Gastrocnemius medialis (tissue), 4 donors: ENCODE results near the gene RPL4. TPM values are rescaled to one million over a fixed set of nuclear protein-coding genes. Genes with fewer than 3 reads are reported as not detected.

Source experiments
- ATAC-seq, 2 donors: fragments of 150-250 bp; one replicate each; pipeline ENCODE4 v1.9.1; 2016
- DNase-seq, 2 donors: peaks; one replicate each; pipeline ENCODE4 v3.0.0-alpha.2; 2019
- H3K27ac ChIP-seq, 4 donors: fragments of 200-600 bp; sonication (generic); 1 replicate in 1 of 4; 2 replicates in 3 of 4; pipeline ENCODE4 v1.5.1; 2016 to 2018; ENCODE audit warnings: mild to moderate bottlenecking in 2 of 4, moderate library complexity in 1 of 4
- H3K27me3 ChIP-seq, 3 donors: fragments of 200-600 bp; sonication (generic) in 2 of 3; 1 replicate in 1 of 3; 2 replicates in 2 of 3; pipeline versions ENCODE4 v1.5.1 to v1.6.0; 2016 to 2019; ENCODE audit warnings: mild to moderate bottlenecking in 1 of 3, moderate library complexity in 1 of 3
- H3K36me3 ChIP-seq, 2 donors: fragments of 200-600 bp; sonication (generic) in 1 of 2; one replicate each; pipeline ENCODE4 v1.5.1; 2017 to 2018
- H3K4me1 ChIP-seq, 2 donors: fragments of 200-600 bp; sonication (generic) in 1 of 2; one replicate each; pipeline ENCODE4 v1.5.1; 2016 to 2017; ENCODE audit warnings: mild to moderate bottlenecking in 2 of 2
- H3K4me3 ChIP-seq, 4 donors: fragments of 200-600 bp; sonication (generic) in 3 of 4; 1 replicate in 1 of 4; 2 replicates in 3 of 4; pipeline ENCODE4 v1.5.1; 2016 to 2019; ENCODE audit warnings: mild to moderate bottlenecking in 2 of 4
- H3K9me3 ChIP-seq, 3 donors: fragments of 200-600 bp; sonication (generic) in 2 of 3; 1 replicate in 1 of 3; 2 replicates in 2 of 3; pipeline ENCODE4 v1.5.1; 2016 to 2019
- POLR2A ChIP-seq, 2 donors: fragments of 450-650 bp; IDR thresholded peaks; one replicate each; pipeline ENCODE4 v1.6.1; 2017; ENCODE audit warnings: antibody characterized with exemption in 2 of 2, mild to moderate bottlenecking in 2 of 2, moderate library complexity in 2 of 2
- in situ Hi-C, 4 donors: fragments of 200-750 bp; cut with MboI; loops; one replicate each; pipeline versions ENCODE4 v1.15.0 to v1.8.0; 2017; ENCODE audit warnings: low sequenced_read_pairs in 4 of 4
- intact Hi-C: fragments of 100-400 bp; cut with DNase I; formaldehyde crosslinking; loops from one replicate; pipeline ENCODE4 v1.15.1; 2023; ENCODE audit warnings: low total_unique reads
- microRNA-seq, 2 donors: library from miRNA; unstranded; fragments of <30 nt; microRNA quantifications; one replicate each; pipeline ENCODE4, GENCODE V29; 2016; ENCODE audit warnings: borderline replicate concordance in 2 of 2
- total RNA-seq, 4 donors: library from RNA; depleted of rRNA; stranded (reverse); fragments of >200 nt; gene quantifications; one replicate each; pipeline versions ENCODE4 v1.1.0 to v1.2.3, GENCODE V29; 2016
- TF ChIP-seq, protein P1 (sequence below), 5 experiments: fragments of 450-650 bp in 3 of 5; fragments of 200-600 bp in 2 of 5; sonication (generic) in 2 of 5; IDR thresholded peaks in 4 of 5; conservative IDR thresholded peaks in 1 of 5; 1 replicate in 4 of 5; 2 replicates in 1 of 5; pipeline ENCODE4 v1.5.1; 2016 to 2019; ENCODE audit warnings: antibody characterized with exemption in 5 of 5, mild to moderate bottlenecking in 3 of 5, moderate library complexity in 3 of 5

The RPL4 gene
- total RNA-seq, 4 donors from 2014 or later = 2,613 to 4,567 (median 3,688) TPM

- Histone ChIP-seq H3K36me3 (peaks cover 0 to 5% of the 10 kb centered on the region in 2 donors), H3K27ac (no peak overlapping the region), H3K4me3 (no peak overlapping the region), H3K4me1 (peaks cover 5 to 14% of the 10 kb centered on the region in 2 donors), H3K9me3 (no peaks in the 10 kb centered on the region), H3K27me3 (no peaks in the 10 kb centered on the region)
- ATAC-seq = no peak
- in situ Hi-C loops (no loop called here), intact Hi-C loops (no loop called here)
- no peak for DNase-seq
- TF ChIP-seq, protein P1, sequence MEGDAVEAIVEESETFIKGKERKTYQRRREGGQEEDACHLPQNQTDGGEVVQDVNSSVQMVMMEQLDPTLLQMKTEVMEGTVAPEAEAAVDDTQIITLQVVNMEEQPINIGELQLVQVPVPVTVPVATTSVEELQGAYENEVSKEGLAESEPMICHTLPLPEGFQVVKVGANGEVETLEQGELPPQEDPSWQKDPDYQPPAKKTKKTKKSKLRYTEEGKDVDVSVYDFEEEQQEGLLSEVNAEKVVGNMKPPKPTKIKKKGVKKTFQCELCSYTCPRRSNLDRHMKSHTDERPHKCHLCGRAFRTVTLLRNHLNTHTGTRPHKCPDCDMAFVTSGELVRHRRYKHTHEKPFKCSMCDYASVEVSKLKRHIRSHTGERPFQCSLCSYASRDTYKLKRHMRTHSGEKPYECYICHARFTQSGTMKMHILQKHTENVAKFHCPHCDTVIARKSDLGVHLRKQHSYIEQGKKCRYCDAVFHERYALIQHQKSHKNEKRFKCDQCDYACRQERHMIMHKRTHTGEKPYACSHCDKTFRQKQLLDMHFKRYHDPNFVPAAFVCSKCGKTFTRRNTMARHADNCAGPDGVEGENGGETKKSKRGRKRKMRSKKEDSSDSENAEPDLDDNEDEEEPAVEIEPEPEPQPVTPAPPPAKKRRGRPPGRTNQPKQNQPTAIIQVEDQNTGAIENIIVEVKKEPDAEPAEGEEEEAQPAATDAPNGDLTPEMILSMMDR (IDR thresholded peaks at IDR 0.05 in 4 of 5, conservative IDR thresholded peaks at IDR 0.05 in 1 of 5) = no peak
- no peak for TF ChIP-seq POLR2A (IDR thresholded peaks at IDR 0.05)
Observed at GRCh38 chr15:66454143-66454542, 50.5 kb downstream of the RPL4 start.

- peak; percentile 69 to 70 for ATAC-seq
- Histone ChIP-seq H3K27me3 (no peaks in the 10 kb centered on the region), H3K27ac (peak overlapping the region in 1 of 4 donors; percentile 20), H3K4me1 (peaks cover 5 to 14% of the 10 kb centered on the region in 2 donors), H3K4me3 (no peak overlapping the region), H3K36me3 (peaks cover 0 to 7% of the 10 kb centered on the region in 2 donors), H3K9me3 (no peaks in the 10 kb centered on the region)
- TF ChIP-seq POLR2A (IDR thresholded peaks at IDR 0.05) = no peak
- TF ChIP-seq, protein P1 (IDR thresholded peaks at IDR 0.05 in 4 of 5, conservative IDR thresholded peaks at IDR 0.05 in 1 of 5) = no peak
- in situ Hi-C loops = no loop called here
- intact Hi-C loops = no loop called here
- DNase-seq = peak; percentile 6 to 38
Observed at GRCh38 chr15:66452971-66453580, 51.6 kb downstream of the RPL4 start.

GRCh38 chr15:66452420-66452819, 52.2 kb downstream of the RPL4 start:
- DNase-seq (no peak), ATAC-seq (no peak)
- in situ Hi-C loops (no loop called here), intact Hi-C loops (no loop called here)
- Histone ChIP-seq H3K9me3 (no peaks in the 10 kb centered on the region), H3K4me1 (peaks cover 5 to 14% of the 10 kb centered on the region in 2 donors), H3K27ac (no peak overlapping the region), H3K4me3 (no peak overlapping the region), H3K36me3 (peaks cover 0 to 13% of the 10 kb centered on the region in 2 donors), H3K27me3 (no peaks in the 10 kb centered on the region)
- TF ChIP-seq, protein P1 (IDR thresholded peaks at IDR 0.05 in 4 of 5, conservative IDR thresholded peaks at IDR 0.05 in 1 of 5) = no peak
- no peak for TF ChIP-seq POLR2A (IDR thresholded peaks at IDR 0.05)

Small RNA genes lying within 50 kb of the gene (microRNA-seq; reads per million reads assigned to microRNA genes)
- 0 reads per million in 2 donors for gene MIR4512

Other genes starting within 250 kb of the RPL4 start
- 10 to 100 TPM; 21.9 to 35.1 (median 32.1) TPM for gene DIS3L, start 211.3 kb downstream of the RPL4 start, total RNA-seq
- gene TIPIN, start 148.2 kb downstream of the RPL4 start, total RNA-seq = 1 to 10 TPM in 3 of 4 donors, under 1 TPM in 1; 0.66 to 6.0 (median 3.6) TPM
- gene MAP2K1, start 117.9 kb downstream of the RPL4 start, total RNA-seq = 100 to 1,000 TPM in 1 of 4 donors, 10 to 100 TPM in 3; 50.4 to 112 (median 69.5) TPM
- 10 to 100 TPM; 39.6 to 58.8 (median 50.8) TPM for gene SNAPC5, start 7.1 kb downstream of the RPL4 start, total RNA-seq
- 10 to 100 TPM in 1 of 4 donors, 1 to 10 TPM in 3; 2.0 to 10.6 (median 2.4) TPM for gene ZWILCH, start 471 bp upstream of the RPL4 start, total RNA-seq
- gene LCTL, start 61.1 kb upstream of the RPL4 start, total RNA-seq = not detected
- 1 to 10 TPM; 2.2 to 3.7 (median 2.4) TPM for gene SMAD6, start 197.4 kb upstream of the RPL4 start, total RNA-seq